K562 (cell line): Measurements from ENCODE around the gene ATP2A1. TPM values are rescaled to one million over a fixed set of nuclear protein-coding genes. Genes with fewer than 3 reads are reported as not detected.
A peak's percentile ranks its signal among the peaks of the same experiment; 100 is the strongest.

Experiments used
- ATF3 ChIP-seq, 2 experiments: fragments of 450-650 bp in 1 of 2; sonication (generic) in 1 of 2; formaldehyde crosslinking in 1 of 2; IDR thresholded peaks in 1 of 2; conservative IDR thresholded peaks in 1 of 2; 2 replicates each; pipeline versions ENCODE4 v1.6.1 to v1.8.1; 2016 to 2023; ENCODE audit warnings: mild to moderate bottlenecking in 2 of 2, moderate library complexity in 2 of 2, inconsistent platforms in 1 of 2, missing genetic modification reagents in 1 of 2
- C11orf30 ChIP-seq: fragments of 450-650 bp; IDR thresholded peaks from 2 replicates; pipeline ENCODE4 v1.6.1; 2016; ENCODE audit warnings: low read depth, mild to moderate bottlenecking
- ESRRA ChIP-seq: fragments of 450-650 bp; IDR thresholded peaks from 2 replicates; pipeline ENCODE4 v1.6.1; 2014; ENCODE audit warnings: low read depth, mild to moderate bottlenecking, moderate library complexity, borderline replicate concordance
- GABPA ChIP-seq: fragments of 200-800 bp; sonication (Bioruptor generic); conservative IDR thresholded peaks from 2 replicates; pipeline ENCODE4 v1.6.1; 2016; ENCODE audit warnings: low read depth, missing genetic modification characterization, missing compliant biosample characterization
- HDAC1 ChIP-seq, 2 experiments: fragments of 450-650 bp; IDR thresholded peaks; 2 replicates each; pipeline ENCODE4 v1.6.1; 2016 to 2017; ENCODE audit warnings: inconsistent platforms in 1 of 2, mild to moderate bottlenecking in 1 of 2, moderate library complexity in 1 of 2
- HNRNPH1 ChIP-seq: fragments of 200-400 bp; formaldehyde crosslinking; optimal IDR thresholded peaks from 2 replicates; pipeline ENCODE3; 2017; ENCODE audit warnings: low read depth, mild to moderate bottlenecking, low read length, moderate library complexity
- MXD1 ChIP-seq: fragments of 250-450 bp; sonication (Bioruptor Pico); IDR thresholded peaks from 2 replicates; pipeline ENCODE4 v1.8.0; 2021; ENCODE audit warnings: borderline replicate concordance, mild to moderate bottlenecking, moderate library complexity; ENCODE audit not compliant: poor library complexity, severe bottlenecking
- PML ChIP-seq: IDR thresholded peaks from 2 replicates; pipeline ENCODE4 v1.6.1; 2012; ENCODE audit warnings: low read length, inconsistent platforms
- PRDM10 ChIP-seq: fragments of 450-650 bp; IDR thresholded peaks from 2 replicates; pipeline ENCODE4 v1.6.1; 2018; ENCODE audit not compliant: partially characterized antibody
- RCOR1 ChIP-seq, 2 experiments: IDR thresholded peaks; 2 replicates each; pipeline ENCODE4 v1.6.1; 2012; ENCODE audit warnings: low read depth in 2 of 2, low read length in 2 of 2, borderline replicate concordance in 1 of 2, improper control_type of control experiment in 1 of 2
- ZNF408 ChIP-seq: fragments of 250-450 bp; sonication (Bioruptor Pico); IDR thresholded peaks from 2 replicates; pipeline ENCODE4 v1.4.0; 2020; ENCODE audit warnings: low read depth, mild to moderate bottlenecking, moderate library complexity
- ZNF507 ChIP-seq: conservative IDR thresholded peaks from 2 replicates; pipeline ENCODE4 v1.6.1; 2017; ENCODE audit warnings: missing genetic modification characterization, missing compliant biosample characterization
- ZNF512 ChIP-seq: IDR thresholded peaks from 2 replicates; pipeline ENCODE4 v1.6.1; 2016; ENCODE audit warnings: missing genetic modification characterization, missing compliant biosample characterization
- polyA plus RNA-seq, 8 experiments: library from polyadenylated mRNA; depleted of rRNA in 4 of 8; stranded (reverse) in 5 of 8; unstranded in 3 of 8; fragments of >200 nt; fragmentation: Nextera tagmentation in 2 of 8; fragmentation: Illumina TruSeq in 1 of 8; extraction: Ambion mirVana in 2 of 8; extraction: Trizol in 1 of 8; gene quantifications; 2 replicates each; pipeline versions ENCODE4 v1.2.1 to v1.2.3, GENCODE V29; 2011 to 2014; ENCODE audit warnings: inconsistent platforms in 1 of 8, missing spikeins in 1 of 8
- total RNA-seq, 7 experiments: library from RNA; depleted of rRNA in 6 of 7; stranded (reverse); fragments of >200 nt in 6 of 7; fragmentation: Illumina TruSeq in 2 of 7; extraction: Trizol in 2 of 7; gene quantifications; 2 replicates each; pipeline versions ENCODE4 v1.2.1 to v1.2.3, GENCODE V29; 2011 to 2021; ENCODE audit warnings: low replicate concordance in 1 of 7
- TF ChIP-seq, protein P1 (sequence below): fragments of 150-350 bp; IDR thresholded peaks from 2 replicates; pipeline ENCODE4 v1.6.1; 2014; ENCODE audit warnings: low read depth, mild to moderate bottlenecking, low read length, borderline replicate concordance

Gene ATP2A1
- total and polyA plus RNA-seq, 9 of the 15 experiments (the other 6 are each of a cell fraction or from before 2014, with no cell fraction given), result 0.25 to 2.6 (median 0.65) TPM

DNA sequence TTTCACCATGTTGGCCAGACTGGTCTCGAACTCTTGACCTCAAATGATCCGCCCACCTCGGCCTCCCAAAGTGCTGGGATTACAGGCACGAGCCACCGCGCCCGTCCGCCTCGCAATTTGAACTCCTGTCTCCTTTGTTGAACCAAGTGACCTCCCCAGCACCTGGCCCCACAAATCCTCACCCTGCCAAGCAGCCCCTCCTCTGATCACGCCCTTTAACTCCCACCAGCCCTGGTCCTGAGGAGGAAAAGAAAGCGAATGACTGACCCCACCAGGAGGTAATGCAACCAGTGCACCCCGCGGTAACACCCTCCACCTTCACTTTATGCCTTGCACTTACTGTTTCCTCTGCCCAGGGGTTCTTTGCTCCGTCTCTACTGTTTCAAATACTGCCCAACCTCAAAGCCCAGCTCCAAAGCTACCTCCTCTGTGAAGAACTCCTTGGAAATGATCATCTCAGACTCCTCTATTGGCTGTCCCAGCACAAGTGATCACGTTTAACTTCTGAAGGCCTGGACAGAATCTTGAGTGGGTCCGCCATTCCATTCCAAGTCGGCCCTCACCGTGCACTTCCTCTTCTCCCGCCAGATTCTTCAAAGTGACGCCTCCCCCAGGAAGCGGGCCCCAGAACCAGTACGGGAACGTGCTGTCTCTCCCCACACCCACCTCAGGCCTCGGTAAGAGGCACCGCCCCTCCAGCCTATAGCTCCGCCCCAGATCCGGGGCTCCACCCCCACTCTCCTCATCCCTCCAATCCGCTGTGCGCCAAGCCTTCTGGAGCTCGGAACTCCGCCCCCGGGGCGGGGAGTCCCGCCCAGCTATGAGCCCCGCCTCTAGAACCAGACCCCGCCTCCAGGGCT, 57.9 kb downstream of the ATP2A1 start (continued):
- TF ChIP-seq, protein P1, sequence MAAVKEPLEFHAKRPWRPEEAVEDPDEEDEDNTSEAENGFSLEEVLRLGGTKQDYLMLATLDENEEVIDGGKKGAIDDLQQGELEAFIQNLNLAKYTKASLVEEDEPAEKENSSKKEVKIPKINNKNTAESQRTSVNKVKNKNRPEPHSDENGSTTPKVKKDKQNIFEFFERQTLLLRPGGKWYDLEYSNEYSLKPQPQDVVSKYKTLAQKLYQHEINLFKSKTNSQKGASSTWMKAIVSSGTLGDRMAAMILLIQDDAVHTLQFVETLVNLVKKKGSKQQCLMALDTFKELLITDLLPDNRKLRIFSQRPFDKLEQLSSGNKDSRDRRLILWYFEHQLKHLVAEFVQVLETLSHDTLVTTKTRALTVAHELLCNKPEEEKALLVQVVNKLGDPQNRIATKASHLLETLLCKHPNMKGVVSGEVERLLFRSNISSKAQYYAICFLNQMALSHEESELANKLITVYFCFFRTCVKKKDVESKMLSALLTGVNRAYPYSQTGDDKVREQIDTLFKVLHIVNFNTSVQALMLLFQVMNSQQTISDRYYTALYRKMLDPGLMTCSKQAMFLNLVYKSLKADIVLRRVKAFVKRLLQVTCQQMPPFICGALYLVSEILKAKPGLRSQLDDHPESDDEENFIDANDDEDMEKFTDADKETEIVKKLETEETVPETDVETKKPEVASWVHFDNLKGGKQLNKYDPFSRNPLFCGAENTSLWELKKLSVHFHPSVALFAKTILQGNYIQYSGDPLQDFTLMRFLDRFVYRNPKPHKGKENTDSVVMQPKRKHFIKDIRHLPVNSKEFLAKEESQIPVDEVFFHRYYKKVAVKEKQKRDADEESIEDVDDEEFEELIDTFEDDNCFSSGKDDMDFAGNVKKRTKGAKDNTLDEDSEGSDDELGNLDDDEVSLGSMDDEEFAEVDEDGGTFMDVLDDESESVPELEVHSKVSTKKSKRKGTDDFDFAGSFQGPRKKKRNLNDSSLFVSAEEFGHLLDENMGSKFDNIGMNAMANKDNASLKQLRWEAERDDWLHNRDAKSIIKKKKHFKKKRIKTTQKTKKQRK, result no peak
- peak; percentile 40 for TF ChIP-seq PRDM10
- no peak for TF ChIP-seq C11orf30
- TF ChIP-seq ATF3 (IDR thresholded peaks at IDR 0.05), result no peak
- 0 out of 2 replicates have a peak, but pooled peaks have one; percentile 41 for TF ChIP-seq ATF3 (CRISPR knock-in tag; conservative IDR thresholded peaks at IDR 0.05)
- TF ChIP-seq PML, result 0 out of 2 replicates have a peak, but pooled peaks have one; percentile 26
- peak in 1 of 2 experiments; percentile 70; a peak in 2 of 4 replicates for TF ChIP-seq HDAC1 (IDR thresholded peaks at IDR 0.05)
- no peak; a peak in 1 of 4 replicates for TF ChIP-seq RCOR1 (IDR thresholded peaks at IDR 0.05; ENCODE audit: borderline replicate concordance in 1 of 2, low read depth in 2 of 2, low read length in 2 of 2)
- TF ChIP-seq ZNF507, result no peak
- no peak for TF ChIP-seq HNRNPH1
- 0 out of 2 replicates have a peak, but pooled peaks have one; percentile 29 for TF ChIP-seq GABPA (tag)
- TF ChIP-seq ZNF512 (tag), result no peak
- peak; percentile 27; the same call in 1 of the 2 replicates for TF ChIP-seq ESRRA
- no peak for TF ChIP-seq ZNF408
- TF ChIP-seq MXD1 (CRISPR knock-in tag), result no peak
